ENCODE results near the gene KIF16B. TPM values are rescaled to one million over a fixed set of nuclear protein-coding genes. Genes with fewer than 3 reads are reported as not detected.
A peak's percentile ranks its signal among the peaks of the same experiment; 100 is the strongest.
"Not testable (repeated sequence)": the region's sequence is repeated elsewhere in the genome, so short reads cannot be mapped to it uniquely, and the experiment has no call there.

The KIF16B gene
- total RNA-seq, 1 donor from 2014 or later = 18.6 TPM

- no peak for DNase-seq (ENCODE audit: low read depth)
Observed at GRCh38 chr20:16526433-16527380, 46.5 kb downstream of the KIF16B start.

GRCh38 chr20:16522651-16523050 lies 50.6 kb downstream of the KIF16B start:
- not testable (repeated sequence) for DNase-seq (ENCODE audit: low read depth)

GRCh38 chr20:16520154-16520553 lies 53.1 kb downstream of the KIF16B start:
- no peak for DNase-seq (ENCODE audit: low read depth)

- DNase-seq (ENCODE audit: low read depth) = not testable (repeated sequence)
Observed at GRCh38 chr20:16519673-16520072, 53.6 kb downstream of the KIF16B start.

DNA sequence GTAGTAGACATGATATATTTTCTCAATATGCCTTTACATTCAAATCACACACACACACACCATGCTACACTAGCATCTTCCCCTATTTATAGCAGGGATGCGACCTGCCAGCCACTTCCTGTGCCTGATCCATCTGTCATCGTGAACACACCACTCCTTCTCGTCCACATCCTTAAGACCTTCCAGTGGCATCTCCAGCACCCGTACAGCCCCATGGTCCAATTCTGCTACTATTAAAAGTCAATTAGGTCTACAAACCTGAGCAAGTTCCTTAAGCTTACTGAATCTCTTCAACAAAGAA lies 54.5 kb downstream of the KIF16B start:
- DNase-seq (ENCODE audit: low read depth) = no peak

GRCh38 chr20:16517946-16518783 lies 55.1 kb downstream of the KIF16B start:
- peak; percentile 50 for DNase-seq (ENCODE audit: low read depth)

GRCh38 chr20:16516794-16517193 lies 56.5 kb downstream of the KIF16B start:
- DNase-seq (ENCODE audit: low read depth) = no peak

DNA sequence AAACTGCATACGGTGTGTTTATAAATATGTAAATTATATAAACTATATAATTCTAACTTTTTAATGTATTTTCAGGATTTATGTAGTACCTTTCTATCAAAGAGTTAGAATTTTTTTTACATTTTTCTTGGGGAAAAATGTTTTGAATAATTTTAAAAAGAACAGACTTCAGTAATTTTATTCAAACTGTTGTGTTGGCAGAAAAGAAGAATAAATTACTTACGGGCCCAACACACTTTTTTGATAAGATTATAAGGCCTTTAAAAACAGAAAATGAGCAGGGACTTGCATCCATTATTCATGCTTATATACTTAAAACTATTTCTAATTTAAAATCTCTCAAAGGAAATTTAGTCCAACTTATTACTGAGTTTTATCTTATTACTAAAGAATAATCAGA lies 58.2 kb downstream of the KIF16B start:
- DNase-seq (ENCODE audit: low read depth) = no peak

- no peak for DNase-seq (ENCODE audit: low read depth)
Observed at GRCh38 chr20:16514140-16514539, 59.1 kb downstream of the KIF16B start.

- DNase-seq (ENCODE audit: low read depth) = no peak
Observed at GRCh38 chr20:16505894-16506293, 67.4 kb downstream of the KIF16B start.

DNA sequence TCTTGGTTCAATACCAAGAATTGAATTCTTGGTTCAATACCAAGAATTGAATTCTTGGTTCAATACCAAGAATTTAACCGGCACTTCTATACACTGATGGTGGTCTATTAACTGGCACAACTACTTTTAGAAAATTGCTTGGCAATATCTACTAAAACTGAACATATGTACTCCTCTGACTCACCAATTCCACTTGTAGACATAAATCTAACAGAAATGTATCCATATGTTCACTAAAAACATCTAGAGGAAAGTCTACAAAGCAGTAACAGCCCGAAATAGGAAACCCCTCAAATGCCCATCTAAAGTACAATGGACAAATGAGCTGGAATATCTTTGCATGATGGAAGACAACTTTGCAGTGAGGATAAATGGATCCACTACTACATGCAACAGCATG lies 71.9 kb downstream of the KIF16B start:
- no peak for DNase-seq (ENCODE audit: low read depth)

DNA sequence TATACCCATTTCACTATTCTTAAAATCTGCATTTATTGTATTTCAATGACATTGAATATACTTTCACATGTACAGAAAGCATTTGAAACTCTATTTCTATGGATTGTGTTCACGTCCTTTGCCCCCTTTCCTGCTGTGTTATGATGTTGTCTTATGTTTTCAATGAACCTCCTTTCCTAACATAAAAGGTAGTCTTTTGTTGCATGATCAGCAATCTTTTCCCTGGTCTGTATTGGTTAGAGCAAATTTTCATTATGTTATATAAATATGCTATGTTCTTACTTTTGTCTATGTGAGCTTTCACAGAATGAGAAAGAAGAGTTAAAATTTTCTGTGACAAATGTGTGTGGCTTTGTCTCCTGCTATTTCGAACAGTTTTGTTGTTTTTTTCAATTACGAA lies 73.1 kb downstream of the KIF16B start:
- DNase-seq (ENCODE audit: low read depth) = no peak

DNA sequence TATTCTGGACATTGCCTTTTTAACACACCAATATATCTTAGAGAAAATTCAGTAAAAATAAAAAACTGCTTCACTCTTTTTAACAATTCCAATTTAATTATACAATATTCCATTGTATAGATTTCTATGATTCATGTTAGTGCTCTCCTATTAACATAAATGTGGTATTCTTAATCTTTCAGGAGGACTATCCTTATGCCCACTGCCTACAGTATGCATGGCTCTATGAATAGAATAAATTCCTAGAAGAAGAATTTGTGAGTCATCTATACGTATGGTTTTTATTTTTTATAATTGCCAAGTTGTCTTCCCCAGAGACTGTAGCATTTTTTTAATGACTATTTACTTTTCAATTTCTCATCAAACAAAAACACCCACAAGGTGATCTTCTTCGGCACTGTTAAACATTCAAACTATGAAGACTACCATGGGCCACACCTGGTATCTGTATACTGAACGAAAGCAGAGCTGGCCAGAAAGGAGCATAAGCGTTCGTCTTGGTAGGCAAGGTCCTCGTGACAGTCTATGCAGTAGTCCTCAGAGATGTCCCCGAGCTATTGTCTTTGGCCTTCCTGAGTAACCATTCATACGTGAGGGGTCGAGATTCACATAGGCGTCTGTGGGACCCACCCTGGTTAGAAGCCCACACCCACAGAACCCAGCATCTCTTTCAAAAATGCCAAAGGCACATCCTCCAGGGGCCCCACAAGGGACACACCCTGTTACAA lies 74.6 kb downstream of the KIF16B start:
- no peak for DNase-seq (ENCODE audit: low read depth)

DNA sequence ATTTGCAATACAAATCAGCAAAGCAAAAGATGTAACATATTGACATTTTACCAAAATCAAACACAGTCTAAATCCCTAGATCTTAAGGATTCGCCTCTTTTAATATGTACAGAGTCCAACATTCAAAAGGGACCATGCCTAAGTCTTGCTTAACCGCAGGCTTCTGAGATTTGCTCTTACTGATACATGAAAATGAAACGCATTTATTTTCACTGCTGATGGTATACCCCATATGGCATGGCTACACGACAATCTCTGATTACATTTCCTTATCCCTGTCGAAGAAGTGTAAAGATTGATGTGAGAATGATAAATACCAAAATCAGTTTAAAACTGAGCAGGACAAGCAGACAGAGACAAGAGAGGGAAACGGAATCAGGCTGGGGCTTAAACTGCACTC lies 75.4 kb downstream of the KIF16B start:
- DNase-seq (ENCODE audit: low read depth) = no peak

DNA sequence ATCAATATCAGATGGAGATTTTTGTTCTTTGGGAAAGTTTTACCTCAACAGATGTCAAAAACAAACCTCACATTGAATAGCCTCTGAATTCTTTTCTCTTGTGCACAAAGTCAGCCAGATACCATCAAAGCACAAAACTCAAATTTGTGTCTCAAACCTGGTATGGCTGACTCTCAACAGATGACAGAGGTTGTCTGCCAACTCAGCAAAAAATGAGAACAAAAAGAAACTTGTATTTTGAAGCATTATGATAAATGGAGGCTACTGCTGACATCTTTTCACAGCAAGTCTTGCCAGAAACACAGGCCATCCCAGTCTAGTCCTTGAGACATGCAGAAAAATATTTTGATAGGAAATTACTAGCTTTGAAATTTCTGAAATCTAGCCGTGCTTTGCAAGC lies 79.8 kb downstream of the KIF16B start:
- no peak for DNase-seq (ENCODE audit: low read depth)

DNA sequence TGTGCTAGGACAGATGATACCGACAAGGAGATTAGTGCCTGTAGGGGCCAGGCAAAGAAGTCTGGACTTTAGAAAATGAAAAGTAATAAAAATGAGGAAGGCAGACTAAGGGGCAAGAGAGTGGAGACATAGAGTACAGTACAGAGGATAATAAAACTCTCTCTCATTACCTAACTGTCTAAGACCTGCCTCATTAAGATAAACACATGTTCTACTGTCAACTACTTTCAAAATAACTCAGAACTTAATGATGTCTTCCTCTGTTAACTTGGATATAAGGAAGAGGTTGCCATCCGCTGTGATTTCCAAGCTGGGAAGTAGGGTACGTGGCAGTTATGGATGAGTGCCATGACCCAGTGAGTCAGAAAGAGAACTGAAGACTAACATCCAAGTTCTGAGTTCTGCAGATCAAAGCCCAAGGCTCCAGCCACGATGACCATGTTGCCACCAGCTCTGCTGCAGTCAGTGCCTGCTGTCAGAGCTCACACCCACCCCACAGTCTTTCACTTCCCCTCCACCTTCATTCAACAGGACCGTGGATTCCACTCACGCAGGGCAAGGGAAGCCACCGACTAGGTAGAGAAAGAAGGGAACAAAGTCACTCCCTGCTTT lies 81.8 kb downstream of the KIF16B start:
- DNase-seq (ENCODE audit: low read depth) = no peak

- no peak for DNase-seq (ENCODE audit: low read depth)
Observed at GRCh38 chr20:16490696-16491095, 82.6 kb downstream of the KIF16B start.

DNA sequence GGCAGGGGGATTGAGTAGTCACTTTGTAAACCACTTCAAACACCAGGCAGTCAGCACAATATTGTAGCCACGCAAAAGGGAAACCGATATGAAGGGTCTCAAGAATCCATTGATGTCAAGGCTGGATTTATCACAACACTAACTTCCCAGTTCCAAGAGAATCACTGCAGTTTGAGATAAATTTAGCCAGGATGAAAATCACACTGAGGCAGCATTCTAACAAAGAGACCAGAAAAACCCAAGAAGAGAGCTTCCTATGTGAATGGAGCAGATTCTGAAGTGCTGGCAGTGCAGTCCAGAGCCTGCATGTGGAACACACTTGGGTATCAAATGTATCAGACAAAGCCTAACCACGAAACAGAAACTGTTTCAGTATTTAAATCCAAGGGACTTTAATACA lies 84.6 kb downstream of the KIF16B start:
- DNase-seq (ENCODE audit: low read depth) = no peak

- DNase-seq (ENCODE audit: low read depth) = no peak
Observed at GRCh38 chr20:16488086-16488485, 85.2 kb downstream of the KIF16B start.

GRCh38 chr20:16486532-16486931 lies 86.7 kb downstream of the KIF16B start:
- no peak for DNase-seq (ENCODE audit: low read depth)

- no peak for DNase-seq (ENCODE audit: low read depth)
Observed at GRCh38 chr20:16485401-16485800, 87.8 kb downstream of the KIF16B start.

DNA sequence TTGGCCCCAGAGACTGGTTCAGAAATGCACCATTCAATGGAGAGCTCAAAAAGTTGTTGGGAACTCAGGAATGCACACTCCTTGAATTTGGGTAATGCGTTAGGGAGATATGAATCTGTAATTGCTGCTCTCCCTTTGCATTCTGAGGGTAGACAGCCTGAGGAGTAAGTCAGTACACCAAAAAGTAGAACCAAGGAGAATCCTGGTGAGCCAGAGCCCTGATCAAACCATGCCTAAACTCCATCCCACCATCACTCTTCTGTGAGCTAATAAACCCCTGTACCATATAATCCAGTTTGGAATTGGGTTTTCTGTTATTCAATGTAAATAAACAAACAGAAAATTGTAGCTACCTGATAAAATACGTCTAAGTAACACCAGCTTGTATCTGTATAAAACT lies 90.2 kb downstream of the KIF16B start:
- DNase-seq (ENCODE audit: low read depth) = no peak
